ENCODE measurements around the gene ARHGAP6.

Gene ARHGAP6

DNA sequence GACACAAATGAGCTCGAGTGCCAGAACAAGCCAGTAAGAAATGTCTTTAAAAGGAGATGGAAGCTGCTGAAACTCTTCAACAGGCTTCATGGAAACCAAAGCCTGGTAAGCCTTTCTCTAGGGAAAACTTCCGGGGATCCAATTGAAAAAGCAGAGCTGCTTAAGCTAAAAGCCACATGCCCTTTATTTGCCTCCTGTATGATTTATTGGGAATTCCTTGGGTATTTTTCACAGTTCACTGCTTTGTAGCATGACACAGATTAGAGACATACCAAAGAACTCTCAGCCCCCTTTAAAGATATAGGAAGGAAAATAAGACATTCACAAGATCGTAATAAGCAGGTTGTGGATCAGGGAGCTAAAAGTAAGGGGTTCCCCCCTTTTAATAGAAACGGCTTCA, 6.5 kb upstream of the ARHGAP6 start:
- Histone ChIP-seq H3K27ac (ENCODE audit: low read length) (no peak overlapping the region), H3K27me3 (ENCODE audit: low read depth, low read length) (no peaks in the 10 kb centered on the region), H3K4me1 (ENCODE audit: control insufficient read depth in 1 of 2, insufficient read depth in 2 of 2, low read length in 2 of 2) (no peaks in the 10 kb centered on the region), H3K9me3 (ENCODE audit: control insufficient read depth in 1 of 2, low read length in 2 of 2) (no peaks in the 10 kb centered on the region), H3K4me3 (ENCODE audit: low read depth in 1 of 2, low read length in 2 of 2) (no peak overlapping the region), H3K36me3 (ENCODE audit: control insufficient read depth in 1 of 2, insufficient read depth in 2 of 2, low read length in 2 of 2) (no peaks in the 10 kb centered on the region)

DNA sequence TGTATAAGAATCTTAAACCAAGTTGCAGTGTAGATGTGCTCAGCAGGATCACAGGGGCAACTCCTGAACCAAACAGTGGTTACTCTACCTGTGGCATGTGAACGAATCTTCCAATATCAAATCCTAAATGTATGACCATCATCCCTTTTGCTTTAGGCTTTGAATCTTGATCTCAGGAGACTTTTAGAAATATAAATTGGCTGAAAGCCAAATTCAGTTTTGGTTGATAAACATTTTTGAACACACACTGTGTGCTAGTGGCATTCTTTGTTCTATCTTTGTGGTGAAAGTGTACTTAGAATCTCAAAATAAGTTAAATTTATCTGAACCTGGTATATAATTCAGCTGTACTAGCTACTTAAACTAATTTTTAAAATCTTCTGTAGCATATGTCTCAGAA, 4.6 kb upstream of the ARHGAP6 start:
- Histone ChIP-seq H3K27ac (ENCODE audit: low read length) (no peak overlapping the region), H3K27me3 (ENCODE audit: low read depth, low read length) (no peaks in the 10 kb centered on the region), H3K4me1 (ENCODE audit: control insufficient read depth in 1 of 2, insufficient read depth in 2 of 2, low read length in 2 of 2) (no peaks in the 10 kb centered on the region), H3K36me3 (ENCODE audit: control insufficient read depth in 1 of 2, insufficient read depth in 2 of 2, low read length in 2 of 2) (no peaks in the 10 kb centered on the region), H3K4me3 (ENCODE audit: low read depth in 1 of 2, low read length in 2 of 2) (no peak overlapping the region), H3K9me3 (ENCODE audit: control insufficient read depth in 1 of 2, low read length in 2 of 2) (no peaks in the 10 kb centered on the region)

GRCh38 chrX:11666952-11667685, 1.4 kb upstream of the ARHGAP6 start:
- Histone ChIP-seq H3K9me3 (ENCODE audit: control insufficient read depth in 1 of 2, low read length in 2 of 2) (no peaks in the 10 kb centered on the region), H3K4me1 (ENCODE audit: control insufficient read depth in 1 of 2, insufficient read depth in 2 of 2, low read length in 2 of 2) (no peaks in the 10 kb centered on the region), H3K27me3 (ENCODE audit: low read depth, low read length) (no peaks in the 10 kb centered on the region), H3K36me3 (ENCODE audit: control insufficient read depth in 1 of 2, insufficient read depth in 2 of 2, low read length in 2 of 2) (no peaks in the 10 kb centered on the region), H3K27ac (ENCODE audit: low read length) (no peak overlapping the region), H3K4me3 (ENCODE audit: low read depth in 1 of 2, low read length in 2 of 2) (peak overlapping the region; percentile 7 to 8)

DNA sequence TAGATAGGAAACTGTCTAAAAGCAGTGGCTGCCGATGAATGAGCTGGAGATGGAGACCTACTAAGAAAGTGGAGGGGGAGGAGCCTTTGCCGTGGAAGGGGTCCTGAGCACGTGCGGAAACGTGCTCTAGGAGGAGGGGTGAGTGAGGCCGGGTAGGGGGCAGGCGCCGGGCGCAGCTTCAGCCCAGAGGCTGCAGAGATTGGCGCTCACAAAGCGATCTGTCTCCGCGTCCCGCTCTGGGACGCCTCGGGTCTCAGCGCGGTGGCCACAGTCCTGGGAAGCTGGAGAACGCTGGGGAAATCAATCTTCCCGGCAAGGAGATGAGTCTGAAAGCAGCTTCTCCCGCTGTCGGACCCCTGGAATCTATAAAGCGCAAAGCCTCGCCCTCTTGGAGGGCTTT, 444 bp upstream of the ARHGAP6 start:
- H3K27ac ChIP-seq (ENCODE audit: low read length) = no peak overlapping the region
- H3K4me1 ChIP-seq (ENCODE audit: control insufficient read depth in 1 of 2, insufficient read depth in 2 of 2, low read length in 2 of 2) = peaks cover 0 to 3% of the 10 kb centered on the region in 2 donors
- H3K4me3 ChIP-seq (ENCODE audit: low read depth in 1 of 2, low read length in 2 of 2) = peak overlapping the region; percentile 46 to 73
- H3K9me3 ChIP-seq (ENCODE audit: control insufficient read depth in 1 of 2, low read length in 2 of 2) = no peaks in the 10 kb centered on the region
- no peaks in the 10 kb centered on the region for H3K36me3 ChIP-seq (ENCODE audit: control insufficient read depth in 1 of 2, insufficient read depth in 2 of 2, low read length in 2 of 2)
- H3K27me3 ChIP-seq (ENCODE audit: low read depth, low read length) = no peaks in the 10 kb centered on the region

DNA sequence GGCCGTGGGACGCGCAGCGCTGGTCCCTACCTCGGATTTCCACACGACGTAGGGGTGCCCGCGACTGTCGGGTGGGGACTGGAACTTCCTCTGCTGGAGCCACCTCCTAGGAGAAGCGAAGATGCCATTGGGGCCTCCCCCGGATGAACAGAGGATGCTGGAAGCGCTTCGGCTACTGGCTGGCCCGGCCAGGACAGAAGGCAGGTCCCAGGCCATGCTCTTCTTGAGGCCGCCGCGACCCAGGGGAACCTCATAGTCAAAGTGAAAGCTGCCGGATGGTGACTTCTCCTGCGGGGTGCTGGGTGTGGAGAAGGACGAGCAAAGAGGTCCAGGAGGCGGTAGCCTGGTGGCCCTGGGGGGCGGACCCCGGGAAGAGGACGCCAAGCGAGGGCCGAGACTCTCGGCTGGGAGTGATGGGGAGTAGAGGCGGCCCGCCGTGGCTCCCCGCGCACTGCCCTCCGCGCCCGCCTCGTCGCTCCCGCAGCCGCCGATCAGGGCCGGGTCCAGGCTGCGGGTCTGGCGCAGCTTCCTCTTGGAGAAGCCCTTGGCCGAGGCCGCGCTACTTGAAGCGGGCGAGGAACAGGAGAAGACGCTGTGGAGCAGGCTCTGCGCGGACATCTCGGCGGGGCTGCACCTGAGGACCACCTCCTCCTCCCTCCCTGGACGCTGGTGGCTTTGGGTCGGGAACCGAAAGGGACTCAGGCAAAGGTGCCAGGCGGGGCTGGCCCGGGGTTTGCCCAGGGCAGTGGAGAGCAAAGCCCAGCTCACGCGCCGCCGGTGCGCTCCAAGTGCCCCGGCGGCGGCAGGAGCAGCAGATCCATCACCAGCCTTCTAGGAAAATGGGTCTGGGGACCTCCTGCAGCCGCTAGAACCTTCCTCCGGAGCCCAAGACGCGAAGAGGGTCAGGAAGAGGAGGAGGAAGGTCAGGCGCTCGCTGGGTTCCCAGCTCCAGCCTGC, 1.2 kb downstream of the ARHGAP6 start:
- H3K4me3 ChIP-seq (ENCODE audit: low read depth in 1 of 2, low read length in 2 of 2) = peak overlapping the region; percentile 37 to 73
- no peaks in the 10 kb centered on the region for H3K9me3 ChIP-seq (ENCODE audit: control insufficient read depth in 1 of 2, low read length in 2 of 2)
- peaks cover 0 to 3% of the 10 kb centered on the region in 2 donors for H3K4me1 ChIP-seq (ENCODE audit: control insufficient read depth in 1 of 2, insufficient read depth in 2 of 2, low read length in 2 of 2)
- no peaks in the 10 kb centered on the region for H3K27me3 ChIP-seq (ENCODE audit: low read depth, low read length)
- no peak overlapping the region for H3K27ac ChIP-seq (ENCODE audit: low read length)
- no peaks in the 10 kb centered on the region for H3K36me3 ChIP-seq (ENCODE audit: control insufficient read depth in 1 of 2, insufficient read depth in 2 of 2, low read length in 2 of 2)

DNA sequence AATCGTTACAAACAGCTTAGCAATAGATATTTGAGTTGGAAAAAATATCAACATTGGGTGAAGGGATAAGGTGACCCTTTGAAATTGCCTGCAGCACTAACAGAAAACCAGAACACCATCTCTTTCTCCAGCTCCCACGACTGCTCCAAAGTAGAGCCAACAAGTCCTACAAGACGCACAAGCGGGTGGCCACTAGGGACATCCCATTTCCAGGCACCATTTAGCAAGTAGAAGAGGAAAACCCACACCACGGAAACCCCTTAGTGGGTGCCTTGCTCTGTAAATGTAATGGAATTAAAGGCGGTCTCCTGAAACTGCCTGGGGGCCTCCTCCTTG, 1.9 kb downstream of the ARHGAP6 start:
- Histone ChIP-seq H3K9me3 (ENCODE audit: control insufficient read depth in 1 of 2, low read length in 2 of 2) (no peaks in the 10 kb centered on the region), H3K27ac (ENCODE audit: low read length) (no peak overlapping the region), H3K4me1 (ENCODE audit: control insufficient read depth in 1 of 2, insufficient read depth in 2 of 2, low read length in 2 of 2) (peaks cover 0 to 3% of the 10 kb centered on the region in 2 donors), H3K27me3 (ENCODE audit: low read depth, low read length) (no peaks in the 10 kb centered on the region), H3K4me3 (ENCODE audit: low read depth in 1 of 2, low read length in 2 of 2) (peak overlapping the region; percentile 37 to 73), H3K36me3 (ENCODE audit: control insufficient read depth in 1 of 2, insufficient read depth in 2 of 2, low read length in 2 of 2) (no peaks in the 10 kb centered on the region)

GRCh38 chrX:11655282-11656015, 10.3 kb downstream of the ARHGAP6 start:
- no peak overlapping the region for H3K27ac ChIP-seq (ENCODE audit: low read length)

DNA sequence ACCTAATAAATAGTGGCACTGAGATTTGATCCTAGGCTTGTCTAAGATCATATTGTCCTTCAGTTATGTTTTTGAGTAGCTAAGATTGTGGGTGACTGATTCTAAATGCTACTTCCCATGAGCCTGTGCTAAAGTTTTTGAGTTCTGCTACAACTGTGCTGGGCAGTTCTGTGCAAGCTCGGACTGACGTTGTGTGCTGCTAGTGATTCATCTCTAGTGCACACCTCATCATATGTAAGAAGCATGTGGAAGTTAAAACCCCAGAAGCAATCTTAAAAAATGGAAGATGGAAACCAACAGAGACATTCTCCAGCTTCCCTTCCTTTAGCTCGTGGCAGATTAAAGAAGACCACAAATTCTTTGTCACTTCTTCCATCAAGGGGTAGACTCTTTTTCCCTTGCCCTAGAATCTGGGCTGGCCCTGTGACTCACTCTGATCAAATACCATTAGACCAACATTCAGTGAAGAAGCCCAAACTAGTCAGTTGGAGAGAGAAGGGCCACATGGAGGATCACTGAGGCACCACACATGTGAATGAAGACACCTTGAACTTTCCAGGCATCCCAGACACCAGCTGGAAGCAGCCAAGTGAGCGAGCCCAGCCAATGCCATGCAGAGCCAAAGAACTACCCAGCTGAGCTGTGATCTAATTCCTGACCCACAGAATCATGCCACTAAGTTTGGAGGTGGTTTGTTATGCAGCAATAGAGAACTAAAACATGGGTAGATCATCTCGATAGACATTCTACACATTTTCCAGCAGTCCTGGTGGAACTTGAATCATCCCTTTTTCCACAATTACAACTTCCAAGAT, 16.8 kb downstream of the ARHGAP6 start:
- no peaks in the 10 kb centered on the region for H3K4me1 ChIP-seq (ENCODE audit: control insufficient read depth in 1 of 2, insufficient read depth in 2 of 2, low read length in 2 of 2)
- no peak overlapping the region for H3K4me3 ChIP-seq (ENCODE audit: low read depth in 1 of 2, low read length in 2 of 2)
- H3K27ac ChIP-seq (ENCODE audit: low read length) = no peak overlapping the region
- H3K27me3 ChIP-seq (ENCODE audit: low read depth, low read length) = no peaks in the 10 kb centered on the region
- H3K9me3 ChIP-seq (ENCODE audit: control insufficient read depth in 1 of 2, low read length in 2 of 2) = no peaks in the 10 kb centered on the region
- no peaks in the 10 kb centered on the region for H3K36me3 ChIP-seq (ENCODE audit: control insufficient read depth in 1 of 2, insufficient read depth in 2 of 2, low read length in 2 of 2)

More at GRCh38 chrX:11655282-11656015, 10.3 kb downstream of the ARHGAP6 start:
- no peaks in the 10 kb centered on the region for H3K4me1 ChIP-seq (ENCODE audit: control insufficient read depth in 1 of 2, insufficient read depth in 2 of 2, low read length in 2 of 2)
- H3K27me3 ChIP-seq (ENCODE audit: low read depth, low read length) = no peaks in the 10 kb centered on the region
- no peak overlapping the region for H3K4me3 ChIP-seq (ENCODE audit: low read depth in 1 of 2, low read length in 2 of 2)
- no peaks in the 10 kb centered on the region for H3K36me3 ChIP-seq (ENCODE audit: control insufficient read depth in 1 of 2, insufficient read depth in 2 of 2, low read length in 2 of 2)
- H3K9me3 ChIP-seq (ENCODE audit: control insufficient read depth in 1 of 2, low read length in 2 of 2) = no peaks in the 10 kb centered on the region

DNA sequence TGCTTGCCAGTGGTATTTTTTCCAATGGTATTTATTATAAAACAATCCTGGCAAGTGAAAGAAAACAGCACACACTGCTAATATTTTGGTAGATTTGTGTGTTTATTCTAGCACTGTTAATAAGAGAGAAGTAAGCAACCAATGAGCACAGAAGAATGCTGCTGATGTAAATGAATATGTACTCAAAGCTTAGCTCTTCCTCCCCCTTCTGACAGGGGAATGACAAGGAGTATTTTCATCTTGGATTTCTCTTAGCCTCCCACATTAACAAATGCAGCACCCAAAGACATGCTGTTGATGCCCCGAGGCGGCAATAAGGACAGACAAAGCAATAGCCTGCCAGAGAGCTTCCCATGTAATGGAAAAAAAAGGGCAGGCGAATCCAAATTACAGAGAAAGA, 18.6 kb downstream of the ARHGAP6 start:
- Histone ChIP-seq H3K9me3 (ENCODE audit: control insufficient read depth in 1 of 2, low read length in 2 of 2) (no peaks in the 10 kb centered on the region), H3K4me1 (ENCODE audit: control insufficient read depth in 1 of 2, insufficient read depth in 2 of 2, low read length in 2 of 2) (no peaks in the 10 kb centered on the region), H3K4me3 (ENCODE audit: low read depth in 1 of 2, low read length in 2 of 2) (no peak overlapping the region), H3K36me3 (ENCODE audit: control insufficient read depth in 1 of 2, insufficient read depth in 2 of 2, low read length in 2 of 2) (no peaks in the 10 kb centered on the region), H3K27ac (ENCODE audit: low read length) (peak overlapping the region; percentile 16), H3K27me3 (ENCODE audit: low read depth, low read length) (no peaks in the 10 kb centered on the region)

GRCh38 chrX:11641349-11642065, 24.2 kb downstream of the ARHGAP6 start:
- H3K9me3 ChIP-seq (ENCODE audit: control insufficient read depth in 1 of 2, low read length in 2 of 2) = no peaks in the 10 kb centered on the region
- no peak overlapping the region for H3K4me3 ChIP-seq (ENCODE audit: low read depth in 1 of 2, low read length in 2 of 2)
- no peak overlapping the region for H3K27ac ChIP-seq (ENCODE audit: low read length)
- H3K27me3 ChIP-seq (ENCODE audit: low read depth, low read length) = no peaks in the 10 kb centered on the region
- H3K36me3 ChIP-seq (ENCODE audit: control insufficient read depth in 1 of 2, insufficient read depth in 2 of 2, low read length in 2 of 2) = no peaks in the 10 kb centered on the region
- peaks cover 0 to 8% of the 10 kb centered on the region in 2 donors for H3K4me1 ChIP-seq (ENCODE audit: control insufficient read depth in 1 of 2, insufficient read depth in 2 of 2, low read length in 2 of 2)
